HepG2 (cell line): ENCODE data around the gene DLL3. TPM values are rescaled to one million over a fixed set of nuclear protein-coding genes. Genes with fewer than 3 reads are reported as not detected.

ENCODE experiments used
- CBX1 ChIP-seq: IDR thresholded peaks from one replicate; pipeline ENCODE4 v1.6.1; 2016; ENCODE audit warnings: antibody characterized with exemption, low read depth
- HNF1B ChIP-seq: sonication (generic); formaldehyde crosslinking; IDR thresholded peaks from 2 replicates; pipeline ENCODE4 v1.5.1; 2020; ENCODE audit warnings: mild to moderate bottlenecking, moderate library complexity, missing genetic modification reagents
- JUND ChIP-seq: sonication (generic); formaldehyde crosslinking; IDR thresholded peaks from 2 replicates; pipeline ENCODE4 v1.8.0; 2022; ENCODE audit warnings: mild to moderate bottlenecking, missing genetic modification reagents
- MAF1 ChIP-seq: sonication (generic); formaldehyde crosslinking; IDR thresholded peaks from 2 replicates; pipeline ENCODE4 v1.5.0; 2020; ENCODE audit warnings: missing genetic modification reagents, borderline replicate concordance
- MED8 ChIP-seq: sonication (generic); formaldehyde crosslinking; IDR thresholded peaks from 2 replicates; pipeline ENCODE4 v1.8.1; 2023; ENCODE audit warnings: mild to moderate bottlenecking, missing genetic modification reagents; ENCODE audit not compliant: insufficient replicate concordance
- MXD3 ChIP-seq: IDR thresholded peaks from 2 replicates; pipeline ENCODE4 v1.6.1; 2016; ENCODE audit warnings: mild to moderate bottlenecking, missing biosample characterization, missing genetic modification reagents
- NR2C2 ChIP-seq: sonication (generic); formaldehyde crosslinking; IDR thresholded peaks from 2 replicates; pipeline ENCODE4 v1.4.0; 2020; ENCODE audit warnings: missing genetic modification reagents, mild to moderate bottlenecking, moderate library complexity, borderline replicate concordance
- NR2F1 ChIP-seq, 2 experiments: fragments of 450-650 bp in 1 of 2; formaldehyde crosslinking in 1 of 2; IDR thresholded peaks; 2 replicates each; pipeline versions ENCODE4 v1.5.0 to v1.6.1; 2016 to 2020; ENCODE audit warnings: mild to moderate bottlenecking in 1 of 2, missing compliant biosample characterization in 1 of 2, missing genetic modification reagents in 1 of 2, moderate library complexity in 1 of 2
- SAP130 ChIP-seq: IDR thresholded peaks from 2 replicates; pipeline ENCODE4 v1.6.1; 2016; ENCODE audit warnings: low read depth
- SMAD3 ChIP-seq: sonication (generic); formaldehyde crosslinking; IDR thresholded peaks from 2 replicates; pipeline ENCODE4 v1.4.0; 2020; ENCODE audit warnings: missing genetic modification reagents
- SNAI1 ChIP-seq: sonication (generic); formaldehyde crosslinking; IDR thresholded peaks from 2 replicates; pipeline ENCODE4 v1.5.0; 2020; ENCODE audit warnings: mild to moderate bottlenecking, missing genetic modification reagents, borderline replicate concordance
- TEF ChIP-seq: sonication (generic); formaldehyde crosslinking; IDR thresholded peaks from 2 replicates; pipeline ENCODE4 v1.5.0; 2020; ENCODE audit warnings: missing genetic modification reagents
- TFDP2 ChIP-seq: sonication (generic); formaldehyde crosslinking; IDR thresholded peaks from 2 replicates; pipeline ENCODE4 v1.4.0; 2020; ENCODE audit warnings: missing genetic modification reagents
- THAP11 ChIP-seq: IDR thresholded peaks from 2 replicates; pipeline ENCODE4 v1.6.1; 2016; ENCODE audit warnings: missing biosample characterization, missing genetic modification reagents
- ZBTB2 ChIP-seq: sonication (generic); formaldehyde crosslinking; IDR thresholded peaks from 2 replicates; pipeline ENCODE4 v1.8.0; 2022; ENCODE audit warnings: low read depth, missing genetic modification reagents
- ZC3H13 ChIP-seq: sonication (generic); formaldehyde crosslinking; IDR thresholded peaks from 2 replicates; pipeline ENCODE4 v1.8.1; 2023; ENCODE audit warnings: mild to moderate bottlenecking, missing genetic modification reagents, moderate library complexity
- ZFX ChIP-seq: sonication (generic); formaldehyde crosslinking; IDR thresholded peaks from 2 replicates; pipeline ENCODE4 v1.4.0; 2020; ENCODE audit warnings: mild to moderate bottlenecking, low read depth, missing genetic modification reagents, moderate library complexity
- ZMAT3 ChIP-seq: sonication (generic); formaldehyde crosslinking; conservative IDR thresholded peaks from 2 replicates; pipeline ENCODE4 v1.7.0; 2021; ENCODE audit warnings: missing genetic modification reagents
- ZNF225 ChIP-seq: sonication (generic); formaldehyde crosslinking; IDR thresholded peaks from 2 replicates; pipeline ENCODE4 v1.4.0; 2020; ENCODE audit warnings: mild to moderate bottlenecking, missing genetic modification reagents
- ZNF263 ChIP-seq: sonication (generic); formaldehyde crosslinking; IDR thresholded peaks from 2 replicates; pipeline ENCODE4 v1.4.0; 2020; ENCODE audit warnings: missing genetic modification reagents
- ZNF441 ChIP-seq: sonication (generic); formaldehyde crosslinking; IDR thresholded peaks from 2 replicates; pipeline ENCODE4 v1.7.0; 2021; ENCODE audit warnings: missing genetic modification reagents, borderline replicate concordance
- ZNF530 ChIP-seq: sonication (generic); formaldehyde crosslinking; IDR thresholded peaks from 2 replicates; pipeline ENCODE4 v1.5.0; 2020; ENCODE audit warnings: low read depth, mild to moderate bottlenecking, missing genetic modification reagents
- ZNF557 ChIP-seq: sonication (generic); formaldehyde crosslinking; IDR thresholded peaks from 2 replicates; pipeline ENCODE4 v1.4.0; 2020; ENCODE audit warnings: missing genetic modification reagents
- ZNF792 ChIP-seq: IDR thresholded peaks from 2 replicates; pipeline ENCODE4 v1.6.1; 2016
- ZSCAN20 ChIP-seq: sonication (generic); formaldehyde crosslinking; IDR thresholded peaks from 2 replicates; pipeline ENCODE4 v1.4.0; 2020; ENCODE audit warnings: missing genetic modification reagents, mild to moderate bottlenecking, borderline replicate concordance
- polyA plus RNA-seq, 8 experiments: library from polyadenylated mRNA; depleted of rRNA in 3 of 8; stranded (reverse) in 7 of 8; unstranded in 1 of 8; fragments of >200 nt; fragmentation: Illumina TruSeq in 4 of 8; extraction: Trizol in 4 of 8; gene quantifications; 2 replicates each; pipeline versions ENCODE4 v1.2.1 to v1.2.3, GENCODE V29; 2011 to 2016; ENCODE audit warnings: low read depth in 4 of 8, missing spikeins in 1 of 8, mixed read lengths in 1 of 8; ENCODE audit not compliant: insufficient read depth in 1 of 8
- total RNA-seq, 5 experiments: library from RNA; depleted of rRNA; stranded (reverse); fragments of >200 nt; fragmentation: Illumina TruSeq; extraction: Trizol; gene quantifications; 2 replicates each; pipeline ENCODE4 v1.2.3, GENCODE V29; 2016; ENCODE audit warnings: low read depth in 1 of 5

The DLL3 gene
- total and polyA plus RNA-seq, 2 of the 13 experiments (the other 11 are each of a cell fraction or from before 2014, with no cell fraction given): 0.35 to 0.55 TPM

GRCh38 chr19:39539518-39540332, 41.0 kb downstream of the DLL3 start, which contains the start of gene EID2 (continued):
- TF ChIP-seq ZNF441 (CRISPR knock-in tag) (0 out of 2 replicates have a peak, but pooled peaks have one; percentile 50), MED8 (CRISPR knock-in tag) (no peak), ZBTB2 (no peak), THAP11 (peak; percentile 58), NR2C2 (CRISPR knock-in tag) (no peak), ZSCAN20 (CRISPR knock-in tag) (peak; percentile 88; the same call in 1 of the 2 replicates), SNAI1 (CRISPR knock-in tag) (no peak), ZNF263 (CRISPR knock-in tag) (peak; percentile 62; the same call in 1 of the 2 replicates), TEF (CRISPR knock-in tag) (peak; percentile 71; the same call in 1 of the 2 replicates), TFDP2 (peak; percentile 75), ZMAT3 (CRISPR knock-in tag) (peak; percentile 80; the same call in 1 of the 2 replicates), ZNF530 (no peak), NR2F1 (CRISPR knock-in tag; IDR thresholded peaks at IDR 0.05) (no peak), ZFX (CRISPR knock-in tag) (peak; percentile 95), ZNF557 (CRISPR knock-in tag) (peak; percentile 73; the same call in 1 of the 2 replicates), CBX1 (no peak), JUND (CRISPR knock-in tag) (no peak), HNF1B (peak; percentile 71; the same call in 1 of the 2 replicates), ZC3H13 (CRISPR knock-in tag) (no peak), ZNF225 (CRISPR knock-in tag) (0 out of 2 replicates have a peak, but pooled peaks have one; percentile 32), SMAD3 (CRISPR knock-in tag) (peak; percentile 26; the same call in 1 of the 2 replicates), ZNF792 (peak; percentile 69), MAF1 (CRISPR knock-in tag) (0 out of 2 replicates have a peak, but pooled peaks have one; percentile 56), SAP130 (CRISPR knock-in tag) (peak; percentile 76), MXD3 (CRISPR knock-in tag) (0 out of 2 replicates have a peak, but pooled peaks have one; percentile 28)
